Neural cell (in vitro differentiated cells): ENCODE data around the gene JAG2. TPM values are rescaled to one million over a fixed set of nuclear protein-coding genes. Genes with fewer than 3 reads are reported as not detected.

Experiments used
- H2AFZ ChIP-seq: fragments of 200-600, 300-800 bp; sonication (generic), shearing (Covaris generic); 2 replicates; pipeline ENCODE4 v1.6.0; 2014; ENCODE audit warnings: low read depth, mild to moderate bottlenecking, antibody characterized with exemption, low read length, moderate library complexity
- H3F3A ChIP-seq: fragments of 200-600 bp; shearing (Covaris generic); 2 replicates; pipeline ENCODE4 v1.6.1; 2016; ENCODE audit warnings: mild to moderate bottlenecking, moderate library complexity, mixed read lengths, antibody characterized with exemption, low read length; ENCODE audit not compliant: insufficient read depth, poor library complexity, severe bottlenecking
- H3K27ac ChIP-seq: fragments of 200-600, 300-800 bp; sonication (generic), shearing (Covaris generic); 2 replicates; pipeline ENCODE4 v1.5.1; 2014; ENCODE audit warnings: mild to moderate bottlenecking, low read length, moderate library complexity
- H3K27me3 ChIP-seq: fragments of 300-800, 200-600 bp; sonication (generic), shearing (Covaris generic); 2 replicates; pipeline ENCODE4 v1.6.0; 2014; ENCODE audit warnings: mild to moderate bottlenecking, low read depth, low read length, moderate library complexity; ENCODE audit not compliant: insufficient read depth
- H3K36me3 ChIP-seq: fragments of 300-800, 200-600 bp; sonication (generic), shearing (Covaris generic); 2 replicates; pipeline ENCODE4 v1.5.1; 2014; ENCODE audit warnings: mild to moderate bottlenecking, antibody characterized with exemption, low read length, moderate library complexity; ENCODE audit not compliant: insufficient read depth
- H3K4me2 ChIP-seq: fragments of 300-800, 200-600 bp; sonication (generic), shearing (Covaris generic); 2 replicates; pipeline ENCODE4 v1.6.0; 2014; ENCODE audit warnings: mild to moderate bottlenecking, low read length
- H3K4me3 ChIP-seq: fragments of 300-800, 200-600 bp; sonication (generic), shearing (Covaris generic); 2 replicates; pipeline ENCODE4 v1.5.1; 2014; ENCODE audit warnings: mild to moderate bottlenecking, low read length, moderate library complexity
- H3K79me2 ChIP-seq: fragments of 200-600 bp; shearing (Covaris generic); replicated peaks from 2 replicates; pipeline ENCODE4 v1.6.0; 2014; ENCODE audit warnings: mild to moderate bottlenecking, low read length, moderate library complexity; ENCODE audit not compliant: insufficient read depth
- H3K9ac ChIP-seq: fragments of 300-800, 200-600 bp; sonication (generic), shearing (Covaris generic); 2 replicates; pipeline ENCODE4 v1.6.1; 2016; ENCODE audit warnings: mild to moderate bottlenecking, low read length, mixed read lengths
- H3K9me2 ChIP-seq: fragments of 200-600 bp; shearing (Covaris generic); 2 replicates; pipeline ENCODE4 v1.6.1; 2016; ENCODE audit warnings: mild to moderate bottlenecking, low read length, mixed read lengths; ENCODE audit not compliant: insufficient read depth
- H3K9me3 ChIP-seq: fragments of 200-600, 300-800 bp; sonication (generic), shearing (Covaris generic); 2 replicates; pipeline ENCODE4 v1.6.1; 2016; ENCODE audit warnings: mild to moderate bottlenecking, mixed run types, low read length, moderate library complexity, mixed read lengths
- H4K20me1 ChIP-seq: fragments of 200-600 bp; shearing (Covaris generic); 2 replicates; pipeline ENCODE4 v1.6.1; 2016; ENCODE audit warnings: mild to moderate bottlenecking, mixed run types; ENCODE audit not compliant: insufficient read depth
- EP300 ChIP-seq: fragments of 450-650 bp; conservative IDR thresholded peaks from 2 replicates; pipeline ENCODE4 v1.6.1; 2014; ENCODE audit warnings: antibody characterized with exemption, mild to moderate bottlenecking, moderate library complexity; ENCODE audit not compliant: poor library complexity, severe bottlenecking
- EZH2 ChIP-seq: fragments of 200-600, 300-800 bp; shearing (Covaris generic), sonication (generic); IDR thresholded peaks from 2 replicates; pipeline ENCODE4 v1.6.1; 2014; ENCODE audit warnings: antibody characterized with exemption, low read length, borderline replicate concordance, mild to moderate bottlenecking; ENCODE audit not compliant: insufficient read depth, poor library complexity, severe bottlenecking
- MXI1 ChIP-seq: fragments of 450-650 bp; conservative IDR thresholded peaks from 2 replicates; pipeline ENCODE4 v1.6.1; 2014; ENCODE audit warnings: antibody characterized with exemption, mild to moderate bottlenecking; ENCODE audit not compliant: poor library complexity, severe bottlenecking
- POLR2AphosphoS5 ChIP-seq: IDR thresholded peaks from 2 replicates; pipeline ENCODE4 v1.6.1; 2012
- RAD21 ChIP-seq: fragments of 450-650 bp; conservative IDR thresholded peaks from 2 replicates; pipeline ENCODE4 v1.6.1; 2014; ENCODE audit warnings: antibody characterized with exemption, mild to moderate bottlenecking, moderate library complexity
- SMC3 ChIP-seq: fragments of 450-650 bp; conservative IDR thresholded peaks from 2 replicates; pipeline ENCODE4 v1.6.1; 2014; ENCODE audit warnings: antibody characterized with exemption, mild to moderate bottlenecking, moderate library complexity; ENCODE audit not compliant: poor library complexity
- TAF1 ChIP-seq: IDR thresholded peaks from 2 replicates; pipeline ENCODE4 v1.6.1; 2012; ENCODE audit warnings: low read depth
- polyA plus RNA-seq: library from polyadenylated mRNA; depleted of rRNA; stranded (reverse); fragments of >200 nt; gene quantifications from 2 replicates; pipeline ENCODE4 v1.2.3, GENCODE V29; 2014
- TF ChIP-seq, protein P1 (sequence below): fragments of 450-650 bp; IDR thresholded peaks from 2 replicates; pipeline ENCODE4 v1.5.1; 2014; ENCODE audit warnings: antibody characterized with exemption, mild to moderate bottlenecking, moderate library complexity; ENCODE audit not compliant: poor library complexity, severe bottlenecking
- TF ChIP-seq, protein P2 (sequence below): IDR thresholded peaks from 2 replicates; pipeline ENCODE4 v1.6.1; 2012; ENCODE audit warnings: borderline replicate concordance

The JAG2 gene
- polyA plus RNA-seq, 1 donor from 2014 or later, result 20.3 TPM

DNA sequence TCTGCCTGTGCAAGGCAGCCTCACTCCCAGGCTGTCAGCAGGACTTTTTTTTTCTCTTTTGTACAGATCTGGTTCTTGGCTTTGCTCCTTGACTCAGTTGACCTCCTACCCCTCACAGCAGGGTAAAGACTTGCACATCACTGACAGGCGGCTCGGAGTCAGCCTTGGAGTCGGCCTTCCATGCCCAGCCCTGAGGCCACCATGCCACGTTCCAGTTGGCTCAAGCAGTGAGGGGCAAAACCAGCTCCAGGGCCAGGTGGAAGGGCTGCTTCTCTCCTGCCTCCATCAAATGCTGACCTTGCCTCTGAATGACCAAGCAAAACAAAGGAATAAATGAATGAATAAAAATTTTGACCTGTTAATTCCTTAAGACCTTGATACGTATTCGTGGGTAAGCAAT lies 27.6 kb downstream of the JAG2 start:
- no peak overlapping the region for H3K27ac ChIP-seq
- no peak overlapping the region for H3K4me2 ChIP-seq
- no peaks in the 10 kb centered on the region for H3K9me2 ChIP-seq
- no peaks in the 10 kb centered on the region for H3K79me2 ChIP-seq
- no peaks in the 10 kb centered on the region for H4K20me1 ChIP-seq
- H3K9ac ChIP-seq, result no peak overlapping the region
- H3K27me3 ChIP-seq, result no peaks in the 10 kb centered on the region
- TF ChIP-seq POLR2AphosphoS5, result no peak
- TF ChIP-seq, protein P1, sequence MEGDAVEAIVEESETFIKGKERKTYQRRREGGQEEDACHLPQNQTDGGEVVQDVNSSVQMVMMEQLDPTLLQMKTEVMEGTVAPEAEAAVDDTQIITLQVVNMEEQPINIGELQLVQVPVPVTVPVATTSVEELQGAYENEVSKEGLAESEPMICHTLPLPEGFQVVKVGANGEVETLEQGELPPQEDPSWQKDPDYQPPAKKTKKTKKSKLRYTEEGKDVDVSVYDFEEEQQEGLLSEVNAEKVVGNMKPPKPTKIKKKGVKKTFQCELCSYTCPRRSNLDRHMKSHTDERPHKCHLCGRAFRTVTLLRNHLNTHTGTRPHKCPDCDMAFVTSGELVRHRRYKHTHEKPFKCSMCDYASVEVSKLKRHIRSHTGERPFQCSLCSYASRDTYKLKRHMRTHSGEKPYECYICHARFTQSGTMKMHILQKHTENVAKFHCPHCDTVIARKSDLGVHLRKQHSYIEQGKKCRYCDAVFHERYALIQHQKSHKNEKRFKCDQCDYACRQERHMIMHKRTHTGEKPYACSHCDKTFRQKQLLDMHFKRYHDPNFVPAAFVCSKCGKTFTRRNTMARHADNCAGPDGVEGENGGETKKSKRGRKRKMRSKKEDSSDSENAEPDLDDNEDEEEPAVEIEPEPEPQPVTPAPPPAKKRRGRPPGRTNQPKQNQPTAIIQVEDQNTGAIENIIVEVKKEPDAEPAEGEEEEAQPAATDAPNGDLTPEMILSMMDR, result no peak
- no peaks in the 10 kb centered on the region for H3F3A ChIP-seq
- no peak overlapping the region for H3K4me3 ChIP-seq
- H2AFZ ChIP-seq, result no peak overlapping the region
- peaks cover 13% of the 10 kb centered on the region for H3K9me3 ChIP-seq
- H3K36me3 ChIP-seq, result no peaks in the 10 kb centered on the region

DNA sequence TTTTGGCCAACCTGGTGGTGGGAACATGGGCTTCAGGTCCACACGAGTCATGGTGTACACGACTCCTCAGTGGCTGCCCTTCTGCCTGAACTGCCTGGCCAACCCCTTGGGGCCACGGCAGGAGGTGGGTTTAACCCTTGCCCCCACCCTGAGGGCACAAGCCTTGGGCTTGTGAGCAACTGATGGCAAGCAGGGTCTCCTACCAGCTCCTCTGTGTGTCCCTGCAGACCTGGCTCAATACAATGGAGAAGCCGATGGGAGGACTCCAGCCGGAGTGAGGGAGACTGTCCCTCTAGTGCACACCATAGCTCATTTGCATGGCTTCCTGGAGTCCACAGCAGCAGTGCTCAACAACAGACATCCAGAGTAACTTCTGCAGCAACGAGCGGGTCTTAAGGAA lies 28.0 kb downstream of the JAG2 start:
- Histone ChIP-seq H3K36me3 (no peaks in the 10 kb centered on the region), H3K9me2 (no peaks in the 10 kb centered on the region)

More for the DNA sequence above, 28.0 kb downstream of the JAG2 start:
- no peak for TF ChIP-seq EP300
- TF ChIP-seq, protein P2, sequence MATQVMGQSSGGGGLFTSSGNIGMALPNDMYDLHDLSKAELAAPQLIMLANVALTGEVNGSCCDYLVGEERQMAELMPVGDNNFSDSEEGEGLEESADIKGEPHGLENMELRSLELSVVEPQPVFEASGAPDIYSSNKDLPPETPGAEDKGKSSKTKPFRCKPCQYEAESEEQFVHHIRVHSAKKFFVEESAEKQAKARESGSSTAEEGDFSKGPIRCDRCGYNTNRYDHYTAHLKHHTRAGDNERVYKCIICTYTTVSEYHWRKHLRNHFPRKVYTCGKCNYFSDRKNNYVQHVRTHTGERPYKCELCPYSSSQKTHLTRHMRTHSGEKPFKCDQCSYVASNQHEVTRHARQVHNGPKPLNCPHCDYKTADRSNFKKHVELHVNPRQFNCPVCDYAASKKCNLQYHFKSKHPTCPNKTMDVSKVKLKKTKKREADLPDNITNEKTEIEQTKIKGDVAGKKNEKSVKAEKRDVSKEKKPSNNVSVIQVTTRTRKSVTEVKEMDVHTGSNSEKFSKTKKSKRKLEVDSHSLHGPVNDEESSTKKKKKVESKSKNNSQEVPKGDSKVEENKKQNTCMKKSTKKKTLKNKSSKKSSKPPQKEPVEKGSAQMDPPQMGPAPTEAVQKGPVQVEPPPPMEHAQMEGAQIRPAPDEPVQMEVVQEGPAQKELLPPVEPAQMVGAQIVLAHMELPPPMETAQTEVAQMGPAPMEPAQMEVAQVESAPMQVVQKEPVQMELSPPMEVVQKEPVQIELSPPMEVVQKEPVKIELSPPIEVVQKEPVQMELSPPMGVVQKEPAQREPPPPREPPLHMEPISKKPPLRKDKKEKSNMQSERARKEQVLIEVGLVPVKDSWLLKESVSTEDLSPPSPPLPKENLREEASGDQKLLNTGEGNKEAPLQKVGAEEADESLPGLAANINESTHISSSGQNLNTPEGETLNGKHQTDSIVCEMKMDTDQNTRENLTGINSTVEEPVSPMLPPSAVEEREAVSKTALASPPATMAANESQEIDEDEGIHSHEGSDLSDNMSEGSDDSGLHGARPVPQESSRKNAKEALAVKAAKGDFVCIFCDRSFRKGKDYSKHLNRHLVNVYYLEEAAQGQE, result no peak
- TF ChIP-seq RAD21, result no peak
- no peak for TF ChIP-seq POLR2AphosphoS5
- TF ChIP-seq, protein P1, result no peak
- TF ChIP-seq MXI1, result no peak
- no peak for TF ChIP-seq SMC3
- TF ChIP-seq EZH2, result no peak
- TF ChIP-seq TAF1, result no peak
- peaks cover 13% of the 10 kb centered on the region for H3K9me3 ChIP-seq
- H3K27me3 ChIP-seq, result no peaks in the 10 kb centered on the region
- no peaks in the 10 kb centered on the region for H4K20me1 ChIP-seq
- H3K4me2 ChIP-seq, result no peak overlapping the region
- H3K9ac ChIP-seq, result no peak overlapping the region
- H3K4me3 ChIP-seq, result no peak overlapping the region
- no peaks in the 10 kb centered on the region for H3F3A ChIP-seq
- H3K27ac ChIP-seq, result no peak overlapping the region
- H2AFZ ChIP-seq, result no peak overlapping the region
- H3K79me2 ChIP-seq, result no peaks in the 10 kb centered on the region
